Parathyroid adenoma (tissue), 2 donors: Measurements from ENCODE around the gene ST14.

Experiments used
- H2AFZ ChIP-seq: fragments of 300-600 bp; sonication (generic); one replicate; pipeline ENCODE4 v1.7.0; 2017; ENCODE audit warnings: antibody characterized with exemption, mild to moderate bottlenecking
- H3K27ac ChIP-seq: fragments of 300-600 bp; sonication (generic); one replicate; pipeline ENCODE4 v1.7.0; 2017
- H3K27me3 ChIP-seq: fragments of 300-600 bp; sonication (generic); one replicate; pipeline ENCODE4 v1.7.0; 2017; ENCODE audit warnings: low read length; ENCODE audit not compliant: control insufficient read depth, insufficient read depth
- H3K36me3 ChIP-seq: fragments of 300-600 bp; sonication (generic); one replicate; pipeline ENCODE4 v1.7.0; 2017; ENCODE audit warnings: low read length; ENCODE audit not compliant: control insufficient read depth, insufficient read depth
- H3K4me1 ChIP-seq: fragments of 300-600 bp; sonication (generic); one replicate; pipeline ENCODE4 v1.7.0; 2017; ENCODE audit warnings: control low read depth
- H3K4me2 ChIP-seq: fragments of 300-600 bp; sonication (generic); one replicate; pipeline ENCODE4 v1.7.0; 2017; ENCODE audit warnings: low read length
- H3K4me3 ChIP-seq: fragments of 300-600 bp; sonication (generic); one replicate; pipeline ENCODE4 v1.7.0; 2017; ENCODE audit warnings: low read depth, low read length
- H3K79me2 ChIP-seq: fragments of 300-600 bp; sonication (generic); one replicate; pipeline ENCODE4 v1.7.0; 2017; ENCODE audit warnings: control low read depth
- H3K9ac ChIP-seq: fragments of 300-600 bp; sonication (generic); one replicate; pipeline ENCODE4 v1.7.0; 2017; ENCODE audit warnings: mild to moderate bottlenecking
- H3K9me3 ChIP-seq: fragments of 300-600 bp; sonication (generic); one replicate; pipeline ENCODE4 v1.7.0; 2017; ENCODE audit warnings: low read length; ENCODE audit not compliant: control insufficient read depth
- CTCF ChIP-seq: fragments of 300-600 bp; sonication (generic); IDR thresholded peaks from one replicate; pipeline ENCODE4 v1.7.0; 2017; ENCODE audit warnings: antibody characterized with exemption, mild to moderate bottlenecking
- donor health status: primary hyperparathyroidism.

The ST14 gene

GRCh38 chr11:130198964-130199363 is 39.4 kb downstream of the ST14 start:
- TF ChIP-seq CTCF: no peak
- no peaks in the 10 kb centered on the region for H3K27me3 ChIP-seq

GRCh38 chr11:130199792-130200191 is 40.2 kb downstream of the ST14 start:
- H3K9me3 ChIP-seq: no peaks in the 10 kb centered on the region
- H2AFZ ChIP-seq: no peak overlapping the region
- no peaks in the 10 kb centered on the region for H3K4me1 ChIP-seq
- H3K9ac ChIP-seq: no peak overlapping the region
- no peaks in the 10 kb centered on the region for H3K36me3 ChIP-seq
- no peak overlapping the region for H3K27ac ChIP-seq
- H3K27me3 ChIP-seq: no peaks in the 10 kb centered on the region
- no peaks in the 10 kb centered on the region for H3K79me2 ChIP-seq
- TF ChIP-seq CTCF: no peak
- no peak overlapping the region for H3K4me3 ChIP-seq
- no peak overlapping the region for H3K4me2 ChIP-seq

More at GRCh38 chr11:130198964-130199363, 39.4 kb downstream of the ST14 start:
- no peaks in the 10 kb centered on the region for H3K9me3 ChIP-seq
- H3K36me3 ChIP-seq: no peaks in the 10 kb centered on the region
- H3K79me2 ChIP-seq: no peaks in the 10 kb centered on the region
- no peak overlapping the region for H3K27ac ChIP-seq
- H3K9ac ChIP-seq: no peak overlapping the region
- no peaks in the 10 kb centered on the region for H3K4me1 ChIP-seq
- no peak overlapping the region for H3K4me2 ChIP-seq
- H2AFZ ChIP-seq: no peak overlapping the region
- H3K4me3 ChIP-seq: no peak overlapping the region

GRCh38 chr11:130201026-130201425 is 41.4 kb downstream of the ST14 start:
- Histone ChIP-seq H3K4me3 (no peak overlapping the region), H3K36me3 (no peaks in the 10 kb centered on the region), H3K4me2 (no peak overlapping the region), H2AFZ (no peak overlapping the region), H3K79me2 (no peaks in the 10 kb centered on the region), H3K27me3 (no peaks in the 10 kb centered on the region), H3K9me3 (no peaks in the 10 kb centered on the region), H3K27ac (no peak overlapping the region), H3K9ac (no peak overlapping the region), H3K4me1 (no peaks in the 10 kb centered on the region)
- TF ChIP-seq CTCF: no peak

GRCh38 chr11:130202009-130202817 is 42.6 kb downstream of the ST14 start:
- Histone ChIP-seq H3K27ac (no peak overlapping the region), H3K4me1 (no peaks in the 10 kb centered on the region), H3K4me3 (no peak overlapping the region), H3K36me3 (no peaks in the 10 kb centered on the region), H3K79me2 (no peaks in the 10 kb centered on the region), H3K4me2 (no peak overlapping the region), H3K9me3 (no peaks in the 10 kb centered on the region), H3K27me3 (no peaks in the 10 kb centered on the region), H2AFZ (no peak overlapping the region), H3K9ac (no peak overlapping the region)
- no peak for TF ChIP-seq CTCF
